H1 (cell line): ENCODE results near the gene MAGI2. TPM values are rescaled to one million over a fixed set of nuclear protein-coding genes. Genes with fewer than 3 reads are reported as not detected.
A peak's percentile ranks its signal among the peaks of the same experiment; 100 is the strongest.

Source experiments
- CTCF ChIA-PET: fragments of 300-600 bp; sonication (Branson Sonifier 250); formaldehyde crosslinking; loops from one replicate; lab custom pipeline; 2021; ENCODE audit not compliant: partially characterized antibody; lab: Charles Lee
- POLR2A ChIA-PET: fragments of 300-600 bp; sonication (Branson Sonifier 250); formaldehyde crosslinking; loops from one replicate; lab custom pipeline; 2021; ENCODE audit warnings: inconsistent platforms; ENCODE audit not compliant: partially characterized antibody; lab: Charles Lee
- DNase-seq, 2 experiments: peaks; one replicate each; pipeline versions ENCODE4 v3.0.0 to v3.0.0-alpha.2; 2010 to 2022; ENCODE audit warnings: low spot score in 2 of 2, low read depth in 1 of 2, mixed read lengths in 1 of 2
- FAIRE-seq: peaks from 2 replicates; lab custom pipeline; 2011; peaks lifted over from hg19 to GRCh38; lab: Jason Lieb, UNC
- H2AFZ ChIP-seq: 2 replicates; pipeline ENCODE4 v1.8.1; 2012; ENCODE audit warnings: low read length, inconsistent platforms
- H2AK5ac ChIP-seq: 2 replicates; pipeline ENCODE4 v1.6.1; 2013; ENCODE audit warnings: low read depth, low read length
- H2BK120ac ChIP-seq: replicated peaks from 2 replicates; pipeline ENCODE3; 2013; ENCODE audit warnings: low read depth, low read length, inconsistent platforms
- H2BK12ac ChIP-seq: 2 replicates; pipeline ENCODE4 v1.6.1; 2013; ENCODE audit warnings: low read depth, low read length
- H2BK15ac ChIP-seq: 2 replicates; pipeline ENCODE4 v1.6.1; 2013; ENCODE audit warnings: low read length
- H2BK20ac ChIP-seq: 2 replicates; pipeline ENCODE4 v1.6.1; 2013; ENCODE audit warnings: low read length
- H2BK5ac ChIP-seq: 2 replicates; pipeline ENCODE4 v1.6.1; 2013; ENCODE audit warnings: low read depth, low read length
- H3K14ac ChIP-seq: 2 replicates; pipeline ENCODE4 v1.6.1; 2013; ENCODE audit warnings: inconsistent platforms; ENCODE audit not compliant: insufficient read length
- H3K18ac ChIP-seq: 2 replicates; pipeline ENCODE4 v1.6.1; 2013; ENCODE audit warnings: low read length; ENCODE audit errors: extremely low read depth
- H3K23ac ChIP-seq: 2 replicates; pipeline ENCODE4 v1.6.1; 2013; ENCODE audit warnings: inconsistent platforms; ENCODE audit not compliant: insufficient read length
- H3K23me2 ChIP-seq: 2 replicates; pipeline ENCODE4 v1.6.1; 2013; ENCODE audit warnings: low read depth, low read length
- H3K27ac ChIP-seq: 2 replicates; pipeline ENCODE4 v1.6.1; 2011; ENCODE audit warnings: low read depth, low read length, inconsistent platforms
- H3K27me3 ChIP-seq, 4 experiments: replicated peaks in 1 of 4; 1 replicate in 1 of 4; 2 replicates in 3 of 4; pipeline versions ENCODE4 v1.6.1 to v1.8.1; 2011 to 2013; ENCODE audit warnings: low read length in 3 of 4, mild to moderate bottlenecking in 3 of 4, inconsistent platforms in 2 of 4, mixed read lengths in 2 of 4, moderate library complexity in 1 of 4; ENCODE audit not compliant: control insufficient read depth in 3 of 4, insufficient read depth in 3 of 4; ENCODE audit errors: extremely low read depth in 1 of 4
- H3K36me3 ChIP-seq, 4 experiments: 2 replicates each; pipeline versions ENCODE4 v1.6.1 to v1.8.1; 2011 to 2013; ENCODE audit warnings: mild to moderate bottlenecking in 4 of 4, low read length in 3 of 4, moderate library complexity in 2 of 4, control low read depth in 1 of 4, inconsistent platforms in 1 of 4; ENCODE audit not compliant: insufficient read depth in 4 of 4, control insufficient read depth in 2 of 4
- H3K4ac ChIP-seq: replicated peaks from 2 replicates; pipeline ENCODE3; 2013; ENCODE audit warnings: low read length, low read depth, mixed read lengths, inconsistent platforms; ENCODE audit not compliant: insufficient read length
- H3K4me1 ChIP-seq, 4 experiments: replicated peaks in 1 of 4; 1 replicate in 1 of 4; 2 replicates in 3 of 4; pipeline versions ENCODE4 v1.6.1 to v1.8.1; 2011 to 2013; ENCODE audit warnings: low read length in 3 of 4, inconsistent platforms in 2 of 4, mixed read lengths in 1 of 4; ENCODE audit not compliant: insufficient read depth in 4 of 4, control insufficient read depth in 3 of 4
- H3K4me2 ChIP-seq, 2 experiments: 2 replicates each; pipeline versions ENCODE4 v1.6.1 to v1.8.1; 2011 to 2013; ENCODE audit warnings: low read depth in 2 of 2, low read length in 2 of 2, control low read depth in 1 of 2, inconsistent platforms in 1 of 2, mild to moderate bottlenecking in 1 of 2; ENCODE audit not compliant: insufficient read depth in 1 of 2
- H3K4me3 ChIP-seq, 4 experiments: fragments of 200-600, 300-600 bp in 1 of 4; sonication (generic), shearing (Covaris generic), sonication (Bioruptor Twin) in 1 of 4; 2 replicates each; pipeline versions ENCODE4 v1.5.1 to v1.8.1; 2011 to 2016; ENCODE audit warnings: low read length in 4 of 4, low read depth in 3 of 4, control low read depth in 2 of 4, inconsistent platforms in 2 of 4, mild to moderate bottlenecking in 2 of 4, mixed read lengths in 1 of 4, moderate library complexity in 1 of 4; ENCODE audit not compliant: insufficient read depth in 2 of 4; ENCODE audit errors: extremely low read depth in 1 of 4
- H3K56ac ChIP-seq: replicated peaks from 2 replicates; pipeline ENCODE3; 2013; ENCODE audit warnings: low read depth, mild to moderate bottlenecking, mixed read lengths, low read length, inconsistent platforms; ENCODE audit not compliant: insufficient read length
- H3K79me1 ChIP-seq: 2 replicates; pipeline ENCODE4 v1.6.1; 2013; ENCODE audit warnings: low read depth, low read length, control low read depth
- H3K79me2 ChIP-seq, 2 experiments: 2 replicates each; pipeline versions ENCODE4 v1.6.1 to v1.8.1; 2012 to 2013; ENCODE audit warnings: low read length in 2 of 2, mild to moderate bottlenecking in 2 of 2, inconsistent platforms in 1 of 2; ENCODE audit not compliant: insufficient read depth in 2 of 2, control insufficient read depth in 1 of 2
- H3K9ac ChIP-seq, 4 experiments: replicated peaks in 1 of 4; 1 replicate in 1 of 4; 2 replicates in 3 of 4; pipeline versions ENCODE4 v1.6.1 to v1.8.1; 2011 to 2013; ENCODE audit warnings: low read depth in 3 of 4, low read length in 3 of 4, control low read depth in 2 of 4, mild to moderate bottlenecking in 2 of 4, moderate library complexity in 2 of 4, inconsistent platforms in 1 of 4; ENCODE audit errors: extremely low read depth in 1 of 4
- H3K9me3 ChIP-seq, 2 experiments: 2 replicates each; pipeline versions ENCODE4 v1.6.1 to v1.8.1; 2012 to 2013; ENCODE audit warnings: mild to moderate bottlenecking in 2 of 2, moderate library complexity in 2 of 2, control low read depth in 1 of 2, inconsistent platforms in 1 of 2, low read depth in 1 of 2, low read length in 1 of 2, mixed read lengths in 1 of 2; ENCODE audit not compliant: insufficient read depth in 2 of 2
- H4K20me1 ChIP-seq, 2 experiments: replicated peaks in 1 of 2; 2 replicates each; pipeline versions ENCODE3 to v1.8.1; 2011 to 2013; ENCODE audit warnings: inconsistent platforms in 2 of 2, low read length in 2 of 2, mild to moderate bottlenecking in 1 of 2; ENCODE audit not compliant: insufficient read depth in 2 of 2, control insufficient read depth in 1 of 2
- H4K5ac ChIP-seq: 2 replicates; pipeline ENCODE4 v1.6.1; 2013; ENCODE audit warnings: low read length, low read depth, mixed read lengths, inconsistent platforms; ENCODE audit not compliant: insufficient read length
- H4K8ac ChIP-seq: 2 replicates; pipeline ENCODE4 v1.8.0; 2013; ENCODE audit warnings: mild to moderate bottlenecking, moderate library complexity, low read length, inconsistent platforms; ENCODE audit not compliant: insufficient read depth; ENCODE audit errors: extremely low read depth
- H4K91ac ChIP-seq: replicated peaks from 2 replicates; pipeline ENCODE3; 2013; ENCODE audit warnings: low read length, mixed read lengths, inconsistent platforms; ENCODE audit not compliant: insufficient read length
- BRCA1 ChIP-seq: IDR thresholded peaks from 2 replicates; pipeline ENCODE4 v1.6.1; 2012; ENCODE audit warnings: low read depth, low read length, improper control_type of control experiment
- CBX8 ChIP-seq: fragments of 300-800, 300-1000 bp; sonication (generic); IDR thresholded peaks from 2 replicates; pipeline ENCODE4 v1.7.1; 2016; ENCODE audit warnings: low read depth, low read length, borderline replicate concordance
- E2F6 ChIP-seq: IDR thresholded peaks from 2 replicates; pipeline ENCODE4 v1.6.1; 2012; ENCODE audit warnings: inconsistent platforms
- EGR1 ChIP-seq: IDR thresholded peaks from 2 replicates; pipeline ENCODE4 v1.6.1; 2011; ENCODE audit warnings: low read depth, low read length, borderline replicate concordance
- POLR2A ChIP-seq, 2 experiments: IDR thresholded peaks; 1 replicate in 1 of 2; 2 replicates in 1 of 2; pipeline ENCODE4 v1.6.1; 2011; ENCODE audit warnings: low read depth in 2 of 2, low read length in 2 of 2, mild to moderate bottlenecking in 2 of 2; ENCODE audit errors: control extremely low read depth in 1 of 2
- POLR2AphosphoS5 ChIP-seq: IDR thresholded peaks from 2 replicates; pipeline ENCODE4 v1.6.1; 2011; ENCODE audit warnings: low read depth, low read length
- SAP30 ChIP-seq: fragments of 300-600 bp; sonication (generic); IDR thresholded peaks from 2 replicates; pipeline ENCODE4 v1.7.1; 2012; ENCODE audit warnings: low read length, moderate library complexity, mild to moderate bottlenecking, inconsistent platforms; ENCODE audit not compliant: insufficient read depth, insufficient replicate concordance
- SIN3A ChIP-seq, 2 experiments: IDR thresholded peaks in 1 of 2; conservative IDR thresholded peaks in 1 of 2; 2 replicates each; pipeline ENCODE4 v1.6.1; 2011 to 2012; ENCODE audit warnings: low read length in 2 of 2, improper control_type of control experiment in 1 of 2, low read depth in 1 of 2, mild to moderate bottlenecking in 1 of 2
- SP4 ChIP-seq: IDR thresholded peaks from 2 replicates; pipeline ENCODE4 v1.6.1; 2012; ENCODE audit warnings: low read length, inconsistent platforms
- SRF ChIP-seq: IDR thresholded peaks from 2 replicates; pipeline ENCODE4 v1.6.1; 2011; ENCODE audit warnings: mild to moderate bottlenecking, low read depth, low read length, moderate library complexity
- TEAD4 ChIP-seq: IDR thresholded peaks from 2 replicates; pipeline ENCODE4 v1.6.1; 2012; ENCODE audit warnings: low read depth, low read length, inconsistent platforms, mixed read lengths
- USF2 ChIP-seq: IDR thresholded peaks from 2 replicates; pipeline ENCODE4 v1.6.1; 2011; ENCODE audit warnings: low read length, improper control_type of control experiment
- YY1 ChIP-seq: IDR thresholded peaks from 2 replicates; pipeline ENCODE4 v1.6.1; 2011; ENCODE audit warnings: low read depth, mild to moderate bottlenecking, low read length
- WGBS, 2 experiments: shearing (Covaris generic) in 1 of 2; methylation state at CpG; one replicate each; pipeline versions ENCODE4 v1.1.6 to v1.1.7; 2013 to 2015; ENCODE audit warnings: low lambda C conversion rate in 2 of 2, mixed read lengths in 2 of 2, inconsistent platforms in 1 of 2, low coverage in 1 of 2, missing lambda C conversion rate in 1 of 2; ENCODE audit not compliant: insufficient replicate concordance in 2 of 2, insufficient coverage in 1 of 2, insufficient read length in 1 of 2; ENCODE audit errors: extremely low coverage in 1 of 2, missing lambda C conversion rate in 1 of 2; 5-methylcytosine and 5-hydroxymethylcytosine counted together
- polyA plus RNA-seq, 7 experiments: library from polyadenylated mRNA; depleted of rRNA in 3 of 7; stranded (reverse) in 5 of 7; unstranded in 2 of 7; fragments of >200 nt in 5 of 7; fragments of 200-250 nt in 2 of 7; gene quantifications; 1 replicate in 5 of 7; 2 replicates in 1 of 7; 4 replicates in 1 of 7; pipeline versions ENCODE4 v1.2.1 to v1.2.3, GENCODE V29; 2011 to 2013; ENCODE audit warnings: missing spikeins in 2 of 7, mixed read lengths in 2 of 7
- total RNA-seq: library from RNA; stranded (reverse); fragmentation: NEBNext Ultra II Directional; extraction: Animal tissue kit (Norgen Biotek cat#: 25700); gene quantifications from 2 replicates; pipeline ENCODE4 v1.2.1, GENCODE V29; 2021

MAGI2 gene
- total and polyA plus RNA-seq, 2 of the 8 experiments (the other 6 are each of a cell fraction or from before 2014, with no cell fraction given), result 6.0 to 27.3 TPM

GRCh38 chr7:79398138-79398749 lies 55.2 kb downstream of the MAGI2 start:
- FAIRE-seq, result no peak
- no peak overlapping the region for H2BK20ac ChIP-seq
- no peaks in the 10 kb centered on the region for H3K79me1 ChIP-seq
- CTCF ChIA-PET, result interaction anchor here (0.8 to 0.9 kb wide), 2 partner anchors 16 to 51 kb away, joined by 3 read pairs; no protein-coding TSS in a partner anchor
- H4K8ac ChIP-seq, result no peak overlapping the region
- H2BK120ac ChIP-seq, result no peak overlapping the region
- POLR2A ChIA-PET, result no interaction called here
- no peak overlapping the region for H3K9ac ChIP-seq
- no peak overlapping the region for H3K27ac ChIP-seq
- no peak overlapping the region for H3K56ac ChIP-seq
- H2BK5ac ChIP-seq, result no peak overlapping the region
- no peaks in the 10 kb centered on the region for H3K79me2 ChIP-seq
- H2BK15ac ChIP-seq, result no peak overlapping the region
- H4K5ac ChIP-seq, result no peak overlapping the region
- 90% methylated on average over 3 of the region's 3 CpGs; no CpG with 5 or more reads in 1 of the 2 experiments for WGBS, 2 experiments
- H3K4me2 ChIP-seq, result no peak overlapping the region
- H4K91ac ChIP-seq, result no peak overlapping the region
- no peak overlapping the region for H2AK5ac ChIP-seq
- H4K20me1 ChIP-seq, result no peaks in the 10 kb centered on the region
- H3K23me2 ChIP-seq, result no peaks in the 10 kb centered on the region
- no peak overlapping the region for H3K14ac ChIP-seq
- no peaks in the 10 kb centered on the region for H3K36me3 ChIP-seq
- H3K4me3 ChIP-seq, result no peak overlapping the region
- H3K9me3 ChIP-seq, result no peaks in the 10 kb centered on the region
- H2AFZ ChIP-seq, result 0 out of 2 replicates have a peak overlapping the region, but pooled peaks have one; percentile 16
- no peak for DNase-seq
- no peaks in the 10 kb centered on the region for H3K4me1 ChIP-seq
- H3K27me3 ChIP-seq, result no peaks in the 10 kb centered on the region
- H2BK12ac ChIP-seq, result no peak overlapping the region
- no peak overlapping the region for H3K23ac ChIP-seq
- no peak overlapping the region for H3K4ac ChIP-seq
- no peak overlapping the region for H3K18ac ChIP-seq
- TF ChIP-seq POLR2A (IDR thresholded peaks at IDR 0.05; ENCODE audit: control extremely low read depth in 1 of 2, low read depth in 2 of 2, low read length in 2 of 2) (no peak), BRCA1 (no peak), EGR1 (no peak), POLR2AphosphoS5 (no peak), TEAD4 (no peak), SRF (no peak), SAP30 (no peak), CBX8 (no peak), SIN3A (conservative IDR thresholded peaks at IDR 0.05 in 1 of 2, IDR thresholded peaks at IDR 0.05 in 1 of 2; ENCODE audit: low read depth in 1 of 2, low read length in 2 of 2) (no peak), YY1 (no peak), SP4 (no peak), E2F6 (no peak), USF2 (no peak)
